WTC11 (cell line): ENCODE results near the gene CPPED1. TPM values are rescaled to one million over a fixed set of nuclear protein-coding genes. Genes with fewer than 3 reads are reported as not detected.

ENCODE experiments used
- ATAC-seq: fragments of 200-7000 bp; cut with Tn5 transposase; 2 replicates; pipeline ENCODE4 v1.10.0; 2021; ENCODE audit warnings: mild to moderate bottlenecking, moderate library complexity
- CTCF ChIA-PET: fragments of 300-600 bp; sonication (Branson Sonifier 250); formaldehyde crosslinking; loops from one replicate; lab custom pipeline; 2021; ENCODE audit warnings: antibody characterized with exemption; lab: Charles Lee
- POLR2A ChIA-PET: fragments of 350-600 bp; sonication (Branson Sonifier 250); formaldehyde crosslinking; loops from one replicate; lab custom pipeline; 2021; ENCODE audit warnings: antibody characterized with exemption; lab: Charles Lee
- DNase-seq: peaks from one replicate; pipeline ENCODE4 v3.0.0; 2021; ENCODE audit warnings: low spot score
- H3K27ac Mint-ChIP-seq: 2 replicates; pipeline ENCODE4 v1.8.0; 2021; ENCODE audit warnings: mixed read lengths
- H3K27me3 Mint-ChIP-seq: 2 replicates; pipeline ENCODE4 v1.8.0; 2021; ENCODE audit warnings: low read depth, mild to moderate bottlenecking, moderate library complexity, mixed read lengths
- H3K36me3 Mint-ChIP-seq: 2 replicates; pipeline ENCODE4 v1.8.0; 2021; ENCODE audit warnings: mixed read lengths
- H3K4me1 Mint-ChIP-seq: 2 replicates; pipeline ENCODE4 v1.8.0; 2022; ENCODE audit warnings: mixed read lengths
- H3K4me3 Mint-ChIP-seq: 2 replicates; pipeline ENCODE4 v1.8.0; 2021; ENCODE audit warnings: mild to moderate bottlenecking, moderate library complexity, mixed read lengths
- H3K9me3 Mint-ChIP-seq: 2 replicates; pipeline ENCODE4 v1.8.0; 2021; ENCODE audit warnings: mixed read lengths
- AFF4 ChIP-seq: sonication (generic); formaldehyde crosslinking; IDR thresholded peaks from 2 replicates; pipeline ENCODE4 v1.8.1; 2023; ENCODE audit warnings: mild to moderate bottlenecking, missing genetic modification reagents, borderline replicate concordance
- ATF2 ChIP-seq: sonication (generic); formaldehyde crosslinking; IDR thresholded peaks from 2 replicates; pipeline ENCODE4 v1.8.1; 2022; ENCODE audit warnings: low read depth, missing genetic modification reagents, borderline replicate concordance
- CREM ChIP-seq: sonication (generic); formaldehyde crosslinking; IDR thresholded peaks from 2 replicates; pipeline ENCODE4 v1.8.1; 2022; ENCODE audit warnings: mild to moderate bottlenecking, missing genetic modification reagents, moderate library complexity
- E2F1 ChIP-seq: sonication (generic); formaldehyde crosslinking; IDR thresholded peaks from 2 replicates; pipeline ENCODE4 v1.8.0; 2022; ENCODE audit warnings: mild to moderate bottlenecking, missing genetic modification reagents
- FOXP4 ChIP-seq: sonication (generic); formaldehyde crosslinking; IDR thresholded peaks from 2 replicates; pipeline ENCODE4 v1.8.0; 2022; ENCODE audit warnings: mild to moderate bottlenecking, missing genetic modification reagents
- GABPB1 ChIP-seq: sonication (generic); formaldehyde crosslinking; IDR thresholded peaks from 2 replicates; pipeline ENCODE4 v1.8.1; 2023; ENCODE audit warnings: mild to moderate bottlenecking, missing genetic modification reagents
- MAX ChIP-seq: sonication (generic); formaldehyde crosslinking; IDR thresholded peaks from 2 replicates; pipeline ENCODE4 v1.8.0; 2022; ENCODE audit warnings: mild to moderate bottlenecking, missing genetic modification reagents
- NR1H2 ChIP-seq: sonication (generic); formaldehyde crosslinking; IDR thresholded peaks from 2 replicates; pipeline ENCODE4 v1.9.0; 2021; ENCODE audit warnings: mild to moderate bottlenecking, moderate library complexity, missing genetic modification reagents
- SMAD3 ChIP-seq: sonication (generic); formaldehyde crosslinking; IDR thresholded peaks from 2 replicates; pipeline ENCODE4 v1.8.0; 2022; ENCODE audit warnings: missing genetic modification reagents, mild to moderate bottlenecking, borderline replicate concordance
- SP1 ChIP-seq: sonication (generic); formaldehyde crosslinking; conservative IDR thresholded peaks from 2 replicates; pipeline ENCODE4 v1.8.1; 2022; ENCODE audit warnings: missing genetic modification reagents
- STAT6 ChIP-seq: sonication (generic); formaldehyde crosslinking; conservative IDR thresholded peaks from 2 replicates; pipeline ENCODE4 v1.8.1; 2023; ENCODE audit warnings: mild to moderate bottlenecking, low read depth, missing genetic modification reagents, moderate library complexity
- TEAD1 ChIP-seq: sonication (generic); formaldehyde crosslinking; IDR thresholded peaks from 2 replicates; pipeline ENCODE4 v1.8.0; 2022; ENCODE audit warnings: mild to moderate bottlenecking, missing genetic modification reagents
- ZBTB21 ChIP-seq: sonication (generic); formaldehyde crosslinking; IDR thresholded peaks from 2 replicates; pipeline ENCODE4 v1.8.1; 2023; ENCODE audit warnings: mild to moderate bottlenecking, missing genetic modification reagents, borderline replicate concordance
- ZBTB43 ChIP-seq: sonication (generic); formaldehyde crosslinking; IDR thresholded peaks from 2 replicates; pipeline ENCODE4 v1.8.1; 2023; ENCODE audit warnings: mild to moderate bottlenecking, missing genetic modification reagents
- ZNF232 ChIP-seq: sonication (generic); formaldehyde crosslinking; IDR thresholded peaks from 2 replicates; pipeline ENCODE4 v1.8.0; 2022; ENCODE audit warnings: mild to moderate bottlenecking, missing genetic modification reagents
- ZNF317 ChIP-seq: sonication (generic); formaldehyde crosslinking; IDR thresholded peaks from 2 replicates; pipeline ENCODE4 v1.8.1; 2023; ENCODE audit warnings: low read depth, mild to moderate bottlenecking, moderate library complexity, missing genetic modification reagents, borderline replicate concordance
- ZNF532 ChIP-seq: fragments of 250-450 bp; sonication (Bioruptor Pico); IDR thresholded peaks from 2 replicates; pipeline ENCODE4 v1.9.0; 2021; ENCODE audit warnings: mild to moderate bottlenecking, borderline replicate concordance
- total RNA-seq: library from RNA; stranded (reverse); gene quantifications from 3 replicates; pipeline ENCODE4 v1.2.3, GENCODE V29; 2021

Gene CPPED1
- total RNA-seq, 1 experiment from 2014 or later: 8.8 TPM

- ATAC-seq: no peak
- H3K27ac Mint-ChIP-seq: no peak overlapping the region
- peaks cover 5% of the 10 kb centered on the region for H3K36me3 Mint-ChIP-seq
- no peak for DNase-seq
- no peak for TF ChIP-seq E2F1 (CRISPR knock-in tag)
- TF ChIP-seq, all 79 proteins: peak for 0
- POLR2A ChIA-PET: no interaction called here
- no peak overlapping the region for H3K4me3 Mint-ChIP-seq
- peaks cover 11% of the 10 kb centered on the region for H3K4me1 Mint-ChIP-seq
- CTCF ChIA-PET: interaction anchor here (0.5 kb wide), 1 partner anchor 1002 kb away, joined by 3 read pairs; no protein-coding TSS in a partner anchor
- H3K9me3 Mint-ChIP-seq: peaks cover 17% of the 10 kb centered on the region
- no peaks in the 10 kb centered on the region for H3K27me3 Mint-ChIP-seq
Measured at GRCh38 chr16:12744860-12745259, 58.8 kb downstream of the CPPED1 start.

GRCh38 chr16:12742741-12743140 is 60.9 kb downstream of the CPPED1 start:
- no peak overlapping the region for H3K4me3 Mint-ChIP-seq
- CTCF ChIA-PET: no interaction called here
- DNase-seq: no peak
- peaks cover 21% of the 10 kb centered on the region for H3K9me3 Mint-ChIP-seq
- H3K4me1 Mint-ChIP-seq: peaks cover 11% of the 10 kb centered on the region
- no peak for ATAC-seq
- H3K27ac Mint-ChIP-seq: no peak overlapping the region
- H3K36me3 Mint-ChIP-seq: peaks cover 8% of the 10 kb centered on the region
- POLR2A ChIA-PET: no interaction called here
- H3K27me3 Mint-ChIP-seq: no peaks in the 10 kb centered on the region
- no peak for TF ChIP-seq CREM (CRISPR knock-in tag)
- no peak for TF ChIP-seq STAT6 (CRISPR knock-in tag)
- TF ChIP-seq ATF2 (CRISPR knock-in tag): no peak
- TF ChIP-seq AFF4 (CRISPR knock-in tag): no peak
- TF ChIP-seq TEAD1 (CRISPR knock-in tag): no peak
- no peak for TF ChIP-seq ZNF232 (CRISPR knock-in tag)
- no peak for TF ChIP-seq ZBTB43 (CRISPR knock-in tag)
- TF ChIP-seq FOXP4: no peak
- no peak for TF ChIP-seq SP1 (CRISPR knock-in tag)
- TF ChIP-seq NR1H2 (CRISPR knock-in tag): no peak
- TF ChIP-seq ZBTB21 (CRISPR knock-in tag): no peak
- TF ChIP-seq ZNF317 (CRISPR knock-in tag): no peak
- TF ChIP-seq GABPB1: no peak
- no peak for TF ChIP-seq SMAD3 (CRISPR knock-in tag)
- TF ChIP-seq ZNF532 (CRISPR knock-in tag): no peak
- no peak for TF ChIP-seq MAX (CRISPR knock-in tag)
